Myocyte (in vitro differentiated cells): ENCODE results near the gene SKIC8. TPM values are rescaled to one million over a fixed set of nuclear protein-coding genes. Genes with fewer than 3 reads are reported as not detected.

ENCODE experiments used
- DNase-seq: peaks from one replicate; pipeline ENCODE4 v3.0.0-alpha.2; 2012; ENCODE audit warnings: low read depth
- total RNA-seq: library from RNA; depleted of rRNA; stranded (reverse); fragments of >200 nt; gene quantifications from 2 replicates; pipeline ENCODE4 v1.2.3, GENCODE V29; 2014

Gene SKIC8
- total RNA-seq, 1 donor from 2014 or later, result 49.5 TPM

DNA sequence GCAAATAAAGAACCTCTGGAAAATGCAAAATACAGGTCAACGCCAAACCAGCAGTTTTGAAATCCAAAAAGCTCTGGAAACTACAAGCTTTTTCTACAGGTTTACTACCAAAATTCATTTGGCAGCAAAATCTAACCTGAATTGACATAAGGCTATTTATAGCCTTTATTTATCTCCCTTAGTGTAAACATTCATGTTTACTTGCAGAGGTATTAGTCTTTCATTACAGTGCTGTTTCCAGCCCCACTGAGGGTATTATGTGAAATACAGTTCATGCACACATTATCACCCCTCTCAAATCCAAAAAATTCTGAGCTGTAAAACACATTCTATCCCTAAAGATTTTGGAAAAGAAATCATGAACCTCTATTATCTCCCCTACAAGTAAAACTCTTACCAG, 7.2 kb downstream of the SKIC8 start:
- no peak for DNase-seq

DNA sequence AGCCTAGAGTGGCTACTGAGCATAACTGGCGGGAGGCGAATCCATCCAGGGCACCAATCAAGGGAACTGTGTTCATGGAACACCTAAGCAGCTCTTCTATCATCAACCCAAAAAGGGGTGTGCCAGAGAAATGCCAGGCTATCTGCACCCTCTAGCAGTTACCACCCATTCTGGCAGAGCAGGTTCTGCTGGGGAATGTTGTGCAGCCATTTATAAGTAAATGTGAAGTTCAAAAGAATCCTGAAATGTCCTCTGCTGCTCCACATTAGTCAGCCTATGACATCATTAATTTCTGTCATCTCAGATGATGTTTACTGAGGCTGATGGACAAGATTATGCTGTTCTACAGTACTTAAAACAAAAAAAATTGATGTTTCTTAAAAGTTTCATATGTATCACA, 7.7 kb downstream of the SKIC8 start:
- no peak for DNase-seq

DNA sequence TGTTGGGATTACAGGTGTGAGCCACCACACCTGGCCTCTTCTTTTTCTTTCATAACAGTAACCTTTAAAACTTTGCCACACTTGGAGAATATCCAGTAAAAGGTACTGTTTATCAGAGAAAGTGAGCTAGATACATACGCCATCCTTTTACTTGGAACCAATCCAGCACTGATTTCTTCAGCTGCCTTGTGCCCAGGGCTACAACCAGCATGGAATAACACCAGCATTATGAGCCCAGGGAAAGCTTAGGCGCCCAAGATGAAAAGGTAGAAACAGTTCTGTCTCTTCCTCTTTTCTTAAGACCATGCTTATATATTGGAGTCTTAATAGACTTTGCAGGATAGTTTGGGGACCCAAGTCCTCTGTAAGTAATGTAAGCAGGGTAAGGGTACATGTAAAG, 8.4 kb downstream of the SKIC8 start:
- DNase-seq, result no peak

DNA sequence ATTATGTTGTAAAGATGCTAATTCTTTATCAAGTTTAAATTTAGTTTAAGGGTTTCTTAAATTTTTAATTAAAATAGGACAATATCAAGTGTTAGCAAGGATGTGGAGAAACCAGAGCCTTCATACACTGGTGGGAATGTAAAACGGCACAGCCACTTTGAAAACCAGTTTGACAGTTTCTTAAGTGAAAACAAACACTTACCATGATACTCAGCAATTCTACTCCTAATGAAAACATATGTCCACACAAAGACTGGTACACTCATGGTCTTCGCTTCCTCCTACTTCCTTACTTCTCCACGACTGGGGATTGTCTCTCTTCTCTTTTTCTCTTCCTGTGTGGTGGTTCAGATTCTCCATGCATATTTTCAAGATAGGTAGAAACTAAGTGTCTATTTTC, 9.2 kb downstream of the SKIC8 start:
- no peak for DNase-seq

- DNase-seq, result no peak
Measured at GRCh38 chr15:78284758-78285157, 14.7 kb downstream of the SKIC8 start.

- DNase-seq, result peak; percentile 55
Measured at GRCh38 chr15:78282324-78282723, 17.1 kb downstream of the SKIC8 start.

GRCh38 chr15:78280319-78281072, 18.9 kb downstream of the SKIC8 start:
- peak; percentile 50 for DNase-seq

- peak; percentile 95 for DNase-seq
Measured at GRCh38 chr15:78276064-78276943, 23.1 kb downstream of the SKIC8 start.

- DNase-seq, result no peak
Measured at GRCh38 chr15:78274994-78275393, 24.4 kb downstream of the SKIC8 start.

GRCh38 chr15:78272776-78273175, 26.6 kb downstream of the SKIC8 start:
- DNase-seq, result no peak

DNA sequence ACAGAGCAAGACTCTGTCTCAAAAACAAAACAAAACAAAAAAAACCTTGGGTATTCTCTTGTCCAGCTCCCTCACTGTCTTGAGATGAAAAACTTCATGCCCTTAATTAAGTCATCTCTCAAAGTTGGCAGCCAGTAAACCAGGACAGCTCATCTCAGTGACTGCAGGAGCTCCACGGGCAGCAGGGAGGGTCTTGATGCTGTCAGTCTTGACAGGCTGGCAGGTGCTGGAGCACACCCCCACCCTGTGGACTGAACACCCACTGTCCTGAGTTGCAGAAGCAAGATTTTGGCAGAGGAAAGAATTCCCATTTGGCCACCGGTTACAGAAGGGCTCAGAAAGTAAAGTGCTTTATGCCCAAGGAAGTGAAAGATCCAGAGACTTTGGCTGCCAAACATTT, 27.1 kb downstream of the SKIC8 start:
- peak; percentile 70 for DNase-seq

GRCh38 chr15:78266806-78267205, 32.6 kb downstream of the SKIC8 start:
- no peak for DNase-seq

GRCh38 chr15:78266229-78266628, 33.2 kb downstream of the SKIC8 start:
- DNase-seq, result no peak

DNA sequence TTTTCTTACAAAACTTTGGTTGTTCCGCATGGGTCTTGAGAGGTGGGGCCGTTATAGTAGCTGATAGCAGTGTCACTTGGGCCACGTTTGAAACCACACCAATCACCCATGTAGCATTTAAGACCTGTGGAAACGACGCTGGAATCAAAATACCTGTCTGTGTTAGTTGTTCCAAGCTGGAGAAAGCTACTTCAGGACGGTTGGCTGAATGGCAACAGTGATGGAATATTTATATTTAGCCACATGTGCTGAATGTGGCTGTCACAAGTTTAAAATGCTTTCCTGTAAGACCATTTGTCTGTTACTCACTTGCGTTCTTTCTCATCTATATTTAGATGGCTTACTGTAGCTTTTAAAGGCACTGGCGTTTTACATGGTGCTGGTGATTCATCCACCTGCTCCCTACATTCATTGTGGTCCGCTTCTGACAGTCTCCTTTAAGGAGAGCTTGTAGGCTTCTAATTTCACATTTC, 33.6 kb downstream of the SKIC8 start:
- DNase-seq, result peak; percentile 97

DNA sequence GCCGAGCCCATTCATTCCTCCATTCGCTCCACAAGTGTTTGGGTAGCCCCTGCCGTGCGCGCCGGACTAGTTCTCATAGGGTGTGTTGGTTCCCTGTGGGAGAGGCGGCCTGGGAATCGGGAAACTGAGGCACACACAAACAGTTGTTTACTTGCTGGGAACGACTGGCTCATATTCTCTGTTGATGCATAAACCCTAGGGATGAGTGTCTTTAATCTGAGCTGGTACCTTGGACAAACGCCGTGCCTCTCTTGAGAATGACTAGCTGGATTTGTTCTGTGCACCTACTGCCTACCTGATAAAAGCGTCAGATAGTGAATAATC, 34.3 kb downstream of the SKIC8 start:
- no peak for DNase-seq

- no peak for DNase-seq
Measured at GRCh38 chr15:78264304-78265136, 34.9 kb downstream of the SKIC8 start, which contains the start of gene DNAJA4. Gene DNAJA4 (plus strand): TSS chr15:78264562. CDS start chr15:78264764, 202 bp downstream.

GRCh38 chr15:78263907-78264303, 35.5 kb downstream of the SKIC8 start:
- DNase-seq, result no peak

GRCh38 chr15:78263351-78263781, 36.0 kb downstream of the SKIC8 start:
- DNase-seq, result no peak

DNA sequence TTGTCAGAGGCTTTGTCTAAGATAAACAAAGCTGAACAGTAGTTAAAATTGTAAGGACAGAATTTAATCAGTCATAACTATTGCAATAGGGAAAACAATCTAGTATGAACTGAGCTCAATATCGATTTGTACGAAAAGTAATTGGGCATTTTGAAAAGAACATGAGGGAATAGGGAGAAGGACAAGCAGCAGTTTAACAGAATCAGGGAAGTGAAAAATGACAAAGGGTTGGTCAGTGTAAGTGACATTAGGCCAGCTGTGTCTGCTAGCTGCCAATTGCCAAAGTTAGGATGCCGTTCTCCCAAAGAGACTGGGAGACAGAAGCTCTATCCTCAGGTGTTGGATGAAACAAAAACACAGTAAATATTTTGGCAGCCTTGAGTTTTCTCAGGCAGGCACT, 38.3 kb downstream of the SKIC8 start:
- no peak for DNase-seq

DNA sequence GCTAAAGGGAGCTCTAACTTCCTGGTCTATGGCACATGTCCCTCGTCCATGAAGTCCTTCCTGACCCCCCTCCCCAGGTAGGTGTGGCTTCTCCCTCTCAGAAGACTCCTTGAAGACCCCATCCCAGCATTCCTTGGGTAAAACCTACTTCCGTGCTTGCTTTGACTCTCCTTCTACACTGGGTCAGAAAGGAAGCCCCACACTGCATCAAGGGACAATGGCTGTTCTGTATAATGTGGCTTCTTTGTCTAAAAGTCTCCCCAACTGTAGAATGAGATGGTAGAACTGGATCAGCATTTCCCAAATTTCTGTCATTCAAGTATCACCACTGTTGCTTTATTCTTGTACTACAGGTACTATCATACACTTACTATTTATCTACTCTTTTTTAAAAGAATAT, 38.9 kb downstream of the SKIC8 start:
- no peak for DNase-seq

GRCh38 chr15:78259232-78259631, 40.2 kb downstream of the SKIC8 start:
- DNase-seq, result no peak
